GM18858 (cell line): ENCODE results near the gene FIZ1.
"Not testable (repeated sequence)": the region's sequence is repeated elsewhere in the genome, so short reads cannot be mapped to it uniquely, and the experiment has no call there.

ENCODE experiments used
- ATAC-seq: cut with Tn5 transposase; IDR thresholded peaks from one replicate; pipeline ENCODE4 v1.9.1; 2021; ENCODE audit not compliant: unreplicated experiment

Gene FIZ1

GRCh38 chr19:55596304-55596703 is 3.0 kb downstream of the FIZ1 start:
- ATAC-seq: no peak

GRCh38 chr19:55594996-55595545 is 4.2 kb downstream of the FIZ1 start:
- no peak for ATAC-seq

DNA sequence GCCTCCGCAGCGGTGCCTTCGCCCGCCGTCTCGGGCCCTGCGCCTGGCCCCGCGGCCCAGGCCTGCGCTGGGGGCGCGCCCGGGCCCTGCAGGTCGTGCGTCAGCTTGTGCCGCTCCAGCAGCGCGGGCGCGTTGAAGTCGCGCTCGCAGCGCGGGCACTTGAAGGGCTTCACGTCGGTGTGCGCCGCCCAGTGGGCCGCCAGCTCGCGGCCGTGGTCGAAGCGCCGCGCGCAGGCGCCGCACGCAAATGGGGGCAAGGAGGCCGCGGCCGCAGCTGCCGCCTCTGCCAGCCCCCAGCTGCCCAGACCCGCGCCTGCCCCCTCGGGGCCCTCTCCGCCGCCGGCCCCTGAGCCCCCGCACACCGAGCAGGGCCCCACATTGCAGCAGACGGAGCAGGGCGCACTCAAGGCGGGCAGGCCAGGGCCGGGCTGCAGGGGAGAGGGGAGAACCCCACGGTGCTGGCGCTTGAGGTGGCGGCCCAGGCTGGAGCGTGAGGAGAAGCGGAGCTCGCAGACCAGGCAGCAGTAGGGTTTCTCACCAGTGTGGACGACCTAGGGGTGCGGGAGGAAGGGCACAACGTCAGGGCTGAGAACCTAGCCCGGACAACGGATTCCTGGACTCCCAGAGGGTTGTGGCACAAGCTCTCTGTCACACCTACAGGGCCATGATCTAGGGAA is 6.1 kb downstream of the FIZ1 start:
- no peak for ATAC-seq

DNA sequence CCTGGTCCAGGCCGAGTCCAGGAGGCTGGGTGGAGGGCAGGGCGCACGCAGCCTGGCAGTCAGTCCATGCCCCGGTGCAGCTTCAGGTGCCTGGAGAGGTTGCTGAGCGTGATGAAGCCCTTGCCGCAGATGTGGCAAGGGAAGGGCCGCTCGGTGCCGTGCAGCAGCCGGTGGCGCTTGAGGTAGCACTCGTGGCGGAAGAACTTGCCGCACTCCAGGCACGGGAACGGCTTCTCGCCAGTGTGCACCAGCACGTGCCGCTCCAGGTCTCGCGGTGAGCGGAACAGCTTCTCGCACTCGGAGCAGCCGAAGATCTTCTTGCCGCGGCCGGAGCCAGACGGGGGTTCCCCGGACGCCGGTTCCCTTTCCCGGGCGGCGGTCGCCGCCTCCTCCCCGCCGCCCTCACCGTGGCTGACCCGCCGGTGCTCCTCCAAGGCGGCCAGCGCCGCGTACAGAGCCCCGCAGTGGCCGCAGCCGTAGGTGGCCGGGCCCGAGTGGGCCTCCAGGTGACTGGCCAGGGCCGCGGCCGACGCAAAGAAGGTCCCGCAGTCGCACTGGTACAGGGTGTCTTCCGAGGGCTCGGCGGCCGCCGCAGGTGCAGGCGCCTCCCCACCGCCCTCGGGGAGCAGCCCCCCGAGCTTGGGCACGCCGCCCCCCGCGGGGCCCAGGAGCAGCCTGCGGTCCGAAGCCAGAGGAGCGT is 6.8 kb downstream of the FIZ1 start:
- no peak for ATAC-seq

DNA sequence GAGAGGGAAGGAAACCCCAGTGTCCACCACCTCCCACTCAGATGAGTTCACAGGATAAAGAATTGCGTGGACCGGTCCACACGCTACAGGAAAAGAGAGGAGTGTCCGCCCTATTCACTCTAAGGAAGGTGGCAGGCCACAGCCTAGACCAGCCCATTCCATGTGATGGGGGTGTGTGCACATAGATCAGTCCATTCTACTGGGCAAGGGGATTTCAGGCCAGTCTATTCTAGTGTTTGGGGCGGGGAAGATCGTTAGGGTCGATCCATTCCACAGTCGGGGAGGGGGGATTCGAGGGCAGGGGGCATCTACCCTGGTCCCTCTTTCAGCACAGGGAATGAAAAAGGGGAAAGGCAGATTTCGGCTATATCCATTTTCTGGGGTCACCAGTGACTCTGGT is 7.8 kb downstream of the FIZ1 start:
- ATAC-seq: no peak

GRCh38 chr19:55590617-55591016 is 8.7 kb downstream of the FIZ1 start:
- ATAC-seq: no peak

DNA sequence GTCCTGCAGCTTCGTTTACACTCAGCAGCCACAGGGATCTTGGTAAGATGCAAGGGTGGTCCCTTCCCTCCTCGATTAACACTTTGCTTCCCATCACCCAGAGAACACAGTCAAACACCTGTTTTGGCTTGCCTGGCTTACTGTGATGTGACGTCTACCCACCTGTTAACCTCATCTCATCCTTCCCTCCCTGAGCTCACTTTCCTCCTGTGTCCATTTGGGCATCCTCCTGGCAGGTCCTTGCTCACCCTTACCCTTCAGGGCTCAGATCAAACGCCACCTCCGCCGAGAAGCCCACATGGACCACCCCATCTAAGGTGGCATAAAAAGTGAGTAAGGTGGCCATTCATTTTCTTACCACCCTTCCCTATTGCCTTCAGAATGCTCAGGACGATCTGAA is 9.2 kb downstream of the FIZ1 start:
- no peak for ATAC-seq

DNA sequence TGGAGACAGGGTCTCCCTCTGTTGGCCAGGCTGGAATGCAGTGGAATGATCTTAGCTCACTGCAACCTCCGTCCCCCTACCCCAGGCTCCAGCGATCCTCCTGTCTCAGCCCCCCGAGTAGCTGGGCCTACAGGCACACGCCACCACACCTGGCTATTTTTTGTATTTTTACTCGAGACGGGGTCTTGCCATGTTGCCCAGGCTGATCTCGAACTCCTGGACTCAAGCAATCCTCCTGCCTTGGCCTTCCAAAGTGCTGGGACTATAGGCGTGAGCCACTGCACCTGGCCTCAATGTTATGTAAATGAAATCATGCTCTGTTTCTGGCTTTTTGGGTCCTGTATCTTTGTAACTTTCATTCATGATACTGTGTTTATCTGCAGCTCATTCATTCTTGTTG is 10.6 kb downstream of the FIZ1 start:
- ATAC-seq: no peak

GRCh38 chr19:55586976-55587668 is 12.2 kb downstream of the FIZ1 start:
- ATAC-seq: peak; percentile 60

DNA sequence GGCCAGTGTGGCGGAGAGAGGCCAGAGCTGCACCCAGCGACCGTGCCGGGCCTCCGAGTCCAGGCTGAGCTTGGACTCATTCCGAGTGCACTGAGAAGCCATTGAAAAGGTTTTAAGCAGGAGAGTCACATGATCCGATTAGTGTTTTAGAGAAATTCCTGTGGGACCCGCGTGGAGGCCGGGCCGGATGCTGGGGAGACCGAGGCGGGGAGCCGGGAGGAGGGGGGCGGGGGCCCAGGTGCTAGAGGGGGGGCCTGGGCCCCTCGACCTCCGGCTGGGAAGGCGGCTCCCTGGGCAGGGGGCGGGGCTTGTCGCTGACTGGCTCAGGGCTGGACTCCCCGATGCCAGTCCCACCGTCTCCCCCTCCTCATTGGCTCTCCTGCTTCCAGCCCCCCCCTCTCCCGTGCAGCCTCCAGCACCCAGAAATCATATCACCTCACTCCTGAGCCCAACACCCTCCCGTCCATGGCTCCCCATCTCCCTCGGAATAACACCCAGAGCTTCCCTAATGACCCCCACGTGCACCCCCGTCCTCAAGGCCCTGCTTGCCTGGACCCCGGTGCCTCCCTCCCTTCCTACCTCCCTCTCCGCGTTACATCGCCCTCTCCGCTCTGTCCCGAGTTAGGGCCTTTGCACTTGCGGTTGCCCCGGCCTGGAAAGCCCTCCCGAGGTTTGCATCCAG is 13.5 kb downstream of the FIZ1 start:
- no peak for ATAC-seq

DNA sequence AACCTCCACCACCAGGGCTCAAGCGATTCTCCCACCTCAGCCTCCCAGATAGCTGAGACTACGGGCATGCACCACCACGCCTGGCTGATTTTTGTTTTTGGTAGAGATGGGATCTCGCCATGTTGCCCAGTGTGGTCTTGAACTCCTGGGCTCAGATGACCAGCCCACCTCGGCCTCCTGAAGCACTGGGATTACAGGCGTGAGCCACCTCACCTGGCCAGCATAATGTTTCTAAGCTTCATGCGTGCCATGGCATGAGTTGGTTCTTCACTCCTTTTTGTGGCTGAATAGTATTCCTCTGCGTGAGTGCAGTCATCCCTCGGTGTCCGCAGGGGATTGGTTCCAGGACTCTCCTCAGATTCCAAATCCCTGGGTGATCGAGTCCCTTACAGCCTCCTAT is 14.4 kb downstream of the FIZ1 start:
- ATAC-seq: no peak

- not testable (repeated sequence) for ATAC-seq
Measured at GRCh38 chr19:55583897-55584296, 15.4 kb downstream of the FIZ1 start.

DNA sequence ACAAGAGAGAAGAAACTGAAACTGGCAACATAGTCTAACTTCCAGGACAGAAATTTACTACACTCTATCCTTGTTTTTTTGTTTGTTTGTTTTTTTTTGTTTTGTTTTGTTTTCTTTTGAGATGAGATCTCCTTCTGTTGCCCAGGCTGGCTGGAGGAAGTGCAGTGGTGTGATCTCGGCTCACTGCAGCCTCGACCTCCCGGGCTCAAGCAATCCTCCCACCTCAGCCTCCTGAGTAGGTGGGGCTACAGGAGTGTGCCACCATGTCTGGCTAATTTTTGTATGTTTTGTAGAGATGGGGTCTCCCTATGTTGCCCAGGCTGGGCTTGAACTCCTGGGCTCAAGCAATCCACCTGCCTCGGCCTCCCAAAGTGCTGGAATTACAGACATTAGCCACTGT is 17.0 kb downstream of the FIZ1 start:
- ATAC-seq: not testable (repeated sequence)

- no peak for ATAC-seq
Measured at GRCh38 chr19:55581823-55582223, 17.5 kb downstream of the FIZ1 start.

GRCh38 chr19:55581145-55581822 is 18.0 kb downstream of the FIZ1 start:
- no peak for ATAC-seq

DNA sequence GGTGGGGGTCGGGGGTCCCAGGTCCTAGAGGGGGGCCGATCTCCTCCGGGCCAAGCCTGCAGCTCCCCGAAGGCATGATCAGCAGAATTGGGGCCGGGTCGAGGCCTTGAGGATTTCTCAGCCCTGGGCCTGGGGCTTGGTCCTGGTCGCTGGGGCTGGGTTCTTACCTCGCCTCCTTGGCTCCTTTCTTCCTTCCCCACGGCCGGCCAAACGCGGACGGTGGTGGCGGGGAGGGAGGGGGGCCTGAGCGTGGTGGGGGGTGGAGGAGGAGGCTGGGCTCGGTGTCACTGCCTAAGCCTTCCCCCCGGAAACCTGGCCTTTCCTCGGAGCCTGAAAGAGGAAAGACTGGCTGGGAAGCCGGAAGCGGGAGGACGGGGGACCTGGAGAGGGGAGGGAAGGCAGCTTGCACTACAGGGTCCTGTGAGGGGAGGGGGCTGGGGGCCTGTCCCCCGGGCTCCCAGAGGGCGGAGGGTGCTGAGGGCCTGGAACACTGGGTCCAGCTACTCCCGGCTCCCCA is 18.6 kb downstream of the FIZ1 start, which contains the start of gene ZNF579:
Gene ZNF579 (minus strand): TSS at position 221 of the 517 bp plus-strand sequence. CDS start 1,209 bp downstream, outside the sequence.
- ATAC-seq: no peak

DNA sequence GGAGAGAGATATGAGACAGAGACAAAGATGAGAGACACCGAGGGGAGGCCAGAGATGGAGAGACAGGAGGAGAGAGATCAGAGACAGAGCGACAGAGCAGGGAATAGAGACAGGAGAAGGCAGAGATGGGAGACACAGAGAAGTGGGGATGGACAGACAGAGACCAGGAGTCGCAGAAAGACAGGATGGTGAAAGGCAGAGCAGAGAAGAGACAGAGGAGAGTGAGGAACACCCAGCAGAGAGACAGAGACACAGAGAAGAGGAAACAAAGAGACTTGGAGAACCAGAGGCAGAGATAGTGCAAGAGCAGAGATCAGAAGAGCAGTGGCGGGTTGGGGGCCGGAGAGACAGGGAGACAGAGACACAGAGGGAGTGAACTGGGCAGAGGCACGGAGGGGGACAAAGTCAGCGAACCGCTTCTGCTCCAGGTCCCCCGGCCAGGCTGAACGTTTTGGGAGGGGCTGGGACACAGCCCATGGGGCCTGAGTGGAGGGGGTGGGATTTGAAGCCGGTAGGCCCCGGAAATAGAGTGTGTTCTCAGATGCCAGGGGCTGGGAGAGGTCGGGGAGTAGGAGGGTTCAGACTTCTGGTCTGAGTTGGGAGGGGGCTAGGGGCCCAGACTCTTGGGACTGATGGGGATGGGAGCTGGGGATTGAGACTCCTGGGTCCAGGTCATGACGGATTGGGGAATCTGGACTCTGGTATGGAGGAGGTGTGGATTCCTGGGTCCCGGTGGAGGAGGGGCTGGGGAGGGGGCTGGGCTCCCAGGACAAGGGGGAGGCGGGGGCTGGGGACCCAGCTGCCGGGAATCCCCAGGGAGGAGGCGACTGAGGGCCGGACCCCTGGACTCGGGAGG is 19.3 kb downstream of the FIZ1 start:
- no peak for ATAC-seq

GRCh38 chr19:55578761-55579747 is 20.3 kb downstream of the FIZ1 start:
- no peak for ATAC-seq
